HPDE6-E6E7 (cell line): ENCODE results near the gene QSOX1.

Experiments
- DNase-seq: peaks from one replicate; pipeline ENCODE4 v3.0.0; 2011; ENCODE audit warnings: missing footprints; ENCODE audit errors: extremely low spot score

The QSOX1 gene

GRCh38 chr1:180234369-180235076 is 79.9 kb downstream of the QSOX1 start:
- DNase-seq = no peak

GRCh38 chr1:180235077-180235501 is 80.4 kb downstream of the QSOX1 start:
- DNase-seq = no peak

- DNase-seq = no peak
These were observed 81.0 kb downstream of the QSOX1 start for GRCh38 chr1:180235502-180236239.

GRCh38 chr1:180236698-180237509 is 82.2 kb downstream of the QSOX1 start:
- no peak for DNase-seq

GRCh38 chr1:180237869-180238476 is 83.3 kb downstream of the QSOX1 start:
- DNase-seq = no peak

- DNase-seq = no peak
These were observed 84.0 kb downstream of the QSOX1 start for GRCh38 chr1:180238675-180239074.

- no peak for DNase-seq
These were observed 84.8 kb downstream of the QSOX1 start for GRCh38 chr1:180239145-180240096.

- no peak for DNase-seq
These were observed 87.3 kb downstream of the QSOX1 start for GRCh38 chr1:180241716-180242544.

GRCh38 chr1:180243517-180244221 is 89.0 kb downstream of the QSOX1 start:
- DNase-seq = no peak

GRCh38 chr1:180244840-180245239 is 90.2 kb downstream of the QSOX1 start:
- no peak for DNase-seq

GRCh38 chr1:180246579-180246978 is 91.9 kb downstream of the QSOX1 start:
- no peak for DNase-seq

- DNase-seq = no peak
These were observed 92.4 kb downstream of the QSOX1 start for GRCh38 chr1:180247061-180247460.

GRCh38 chr1:180247580-180247979 is 92.9 kb downstream of the QSOX1 start:
- no peak for DNase-seq

GRCh38 chr1:180248176-180248575 is 93.5 kb downstream of the QSOX1 start:
- DNase-seq = no peak

- no peak for DNase-seq
These were observed 94.3 kb downstream of the QSOX1 start for GRCh38 chr1:180248731-180249681.

- no peak for DNase-seq
These were observed 95.2 kb downstream of the QSOX1 start for GRCh38 chr1:180249725-180250498.

GRCh38 chr1:180250499-180250770 is 95.8 kb downstream of the QSOX1 start:
- no peak for DNase-seq
